Activated naive CD4-positive, alpha-beta T cell treated with anti-CD3 and anti-CD28 coated beads for 36 hours (primary cell): ENCODE measurements around the gene CATSPERD. TPM values are rescaled to one million over a fixed set of nuclear protein-coding genes. Genes with fewer than 3 reads are reported as not detected.

Source experiments
- CTCF ChIA-PET: fragments of 350-600 bp; sonication (Branson Sonifier 250); formaldehyde crosslinking; loops from one replicate; lab custom pipeline; 2021; ENCODE audit warnings: antibody characterized with exemption; lab: Charles Lee
- DNase-seq: peaks from one replicate; pipeline ENCODE4 v3.0.0-alpha.2; 2020
- H3K27ac Mint-ChIP-seq: one replicate; pipeline ENCODE4 v1.8.0; 2021; ENCODE audit warnings: mild to moderate bottlenecking, mixed read lengths
- H3K27me3 Mint-ChIP-seq: one replicate; pipeline ENCODE4 v1.8.0; 2021; ENCODE audit warnings: low read depth, mixed read lengths
- H3K36me3 Mint-ChIP-seq: one replicate; pipeline ENCODE4 v1.8.0; 2021; ENCODE audit warnings: low read depth, mixed read lengths
- H3K4me1 Mint-ChIP-seq: one replicate; pipeline ENCODE4 v1.8.0; 2021; ENCODE audit warnings: low read depth, mixed read lengths
- H3K4me3 Mint-ChIP-seq: one replicate; pipeline ENCODE4 v1.8.0; 2021; ENCODE audit warnings: mild to moderate bottlenecking, moderate library complexity, mixed read lengths
- H3K9me3 Mint-ChIP-seq: one replicate; pipeline ENCODE4 v1.8.0; 2021; ENCODE audit warnings: mixed read lengths
- intact Hi-C: fragments of 100-400 bp; cut with micrococcal nuclease; formaldehyde crosslinking; loops from one replicate; pipeline ENCODE4 v1.15.1; 2023
- total RNA-seq, 2 experiments: library from RNA; stranded (reverse); gene quantifications; one replicate each; pipeline ENCODE4 v1.2.3, GENCODE V29; 2021

The CATSPERD gene
- total RNA-seq, 2 experiments from 2014 or later = not detected

DNA sequence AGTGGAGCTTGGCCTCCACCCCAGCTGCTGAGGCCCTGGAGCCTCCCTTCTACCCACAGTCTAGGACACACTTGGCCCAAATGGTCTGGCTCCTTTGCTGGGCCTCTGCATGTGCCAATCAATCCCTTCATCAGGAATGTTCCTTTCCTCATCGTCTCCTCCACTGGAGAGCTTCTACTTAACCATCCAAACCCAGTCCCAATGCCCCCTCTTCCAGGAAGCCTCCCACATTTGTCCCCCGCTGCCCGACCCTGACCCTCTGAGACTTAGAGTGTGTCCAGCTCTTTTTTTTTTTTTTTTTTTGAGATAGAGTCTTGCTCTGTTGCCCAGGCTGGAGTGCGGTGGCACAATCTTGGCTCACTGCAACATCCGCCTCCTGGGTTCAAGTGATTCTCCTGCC is 68.0 kb downstream of the CATSPERD start:
- Mint-ChIP-seq H3K36me3 (peaks cover 29% of the 10 kb centered on the region), H3K4me3 (peak overlapping the region; percentile 39), H3K27ac (no peak overlapping the region), H3K4me1 (peaks cover 13% of the 10 kb centered on the region), H3K27me3 (no peaks in the 10 kb centered on the region), H3K9me3 (no peaks in the 10 kb centered on the region)
- CTCF ChIA-PET = interaction anchor here (0.6 kb wide), 1 partner anchor 99 kb away, joined by 3 read pairs; the partner anchor contains the start of gene RPL36
- DNase-seq = no peak
- intact Hi-C loops = no loop called here

DNA sequence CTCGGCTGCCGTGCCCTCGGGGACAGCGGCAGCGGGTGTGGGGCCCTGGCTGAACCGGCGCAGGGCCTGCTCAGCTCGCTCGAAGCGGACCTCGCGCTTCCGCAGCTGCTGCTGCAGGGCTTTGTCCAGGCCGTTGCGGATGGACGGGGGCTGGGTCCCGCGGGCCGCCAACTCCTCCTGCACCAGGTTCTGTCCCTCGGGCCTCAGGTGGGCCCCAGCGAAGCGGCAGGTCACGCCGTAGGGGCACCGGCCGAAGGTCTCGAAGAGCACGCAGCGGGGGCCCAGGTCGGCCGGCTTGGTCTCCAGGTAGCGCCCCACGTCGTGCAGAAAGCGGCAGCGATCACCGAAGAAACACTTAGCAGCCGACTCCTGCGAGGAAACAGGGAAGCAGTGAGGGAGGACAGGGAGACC is 68.9 kb downstream of the CATSPERD start:
- H3K4me1 Mint-ChIP-seq = peaks cover 13% of the 10 kb centered on the region
- no peak for DNase-seq
- H3K36me3 Mint-ChIP-seq = peaks cover 29% of the 10 kb centered on the region
- CTCF ChIA-PET = no interaction called here
- peak overlapping the region; percentile 100 for H3K4me3 Mint-ChIP-seq
- intact Hi-C loops = no loop called here
- no peaks in the 10 kb centered on the region for H3K9me3 Mint-ChIP-seq
- no peaks in the 10 kb centered on the region for H3K27me3 Mint-ChIP-seq
- no peak overlapping the region for H3K27ac Mint-ChIP-seq

DNA sequence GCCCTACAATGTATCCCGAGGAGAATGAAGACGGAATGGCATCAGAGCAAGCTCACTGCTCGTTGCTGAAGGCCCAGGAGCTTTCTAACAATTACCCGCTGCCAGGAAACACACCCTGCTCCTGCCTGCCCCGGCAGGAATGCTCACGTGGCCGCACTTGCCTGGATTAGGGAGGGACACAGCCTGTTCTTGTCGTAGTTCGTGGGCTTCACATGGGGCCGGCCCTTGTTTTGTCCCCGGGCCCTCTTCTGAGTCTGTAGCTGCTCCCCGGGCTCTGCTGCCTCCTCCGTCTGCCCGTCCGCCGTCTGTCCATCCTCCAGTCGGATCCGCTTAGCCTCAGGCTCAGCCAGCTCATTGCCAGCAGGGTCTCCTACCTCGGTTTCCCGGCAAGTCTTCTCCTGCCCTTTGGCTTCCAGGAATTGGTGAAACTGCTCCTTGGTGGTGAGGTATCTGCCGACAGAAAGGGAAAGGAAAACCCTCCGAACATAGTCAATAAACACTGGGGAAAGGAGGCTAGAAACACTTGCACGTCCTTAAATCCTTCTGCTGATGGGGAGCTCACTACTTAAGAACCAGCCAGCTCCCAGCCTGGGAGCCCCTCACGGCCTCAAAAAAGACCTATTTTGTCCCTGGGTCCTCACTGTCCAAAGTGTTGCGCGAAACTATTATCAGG is 69.6 kb downstream of the CATSPERD start:
- peaks cover 29% of the 10 kb centered on the region for H3K36me3 Mint-ChIP-seq
- H3K9me3 Mint-ChIP-seq = no peaks in the 10 kb centered on the region
- no peak for DNase-seq
- peak overlapping the region; percentile 100 for H3K4me3 Mint-ChIP-seq
- H3K4me1 Mint-ChIP-seq = peaks cover 13% of the 10 kb centered on the region
- H3K27me3 Mint-ChIP-seq = no peaks in the 10 kb centered on the region
- H3K27ac Mint-ChIP-seq = peak overlapping the region; percentile 100
- intact Hi-C loops = loop anchor here (1.0 to 10.0 kb wide), 11 partner anchors 70 to 999 kb away; partner anchors contain the start of genes CATSPERD, CLPP, FEM1A and LONP1
- CTCF ChIA-PET = interaction anchor here (0.7 to 2.1 kb wide), 2 partner anchors 14 to 16 kb away, joined by 5 to 16 read pairs; partner anchors contain the start of gene NRTN

DNA sequence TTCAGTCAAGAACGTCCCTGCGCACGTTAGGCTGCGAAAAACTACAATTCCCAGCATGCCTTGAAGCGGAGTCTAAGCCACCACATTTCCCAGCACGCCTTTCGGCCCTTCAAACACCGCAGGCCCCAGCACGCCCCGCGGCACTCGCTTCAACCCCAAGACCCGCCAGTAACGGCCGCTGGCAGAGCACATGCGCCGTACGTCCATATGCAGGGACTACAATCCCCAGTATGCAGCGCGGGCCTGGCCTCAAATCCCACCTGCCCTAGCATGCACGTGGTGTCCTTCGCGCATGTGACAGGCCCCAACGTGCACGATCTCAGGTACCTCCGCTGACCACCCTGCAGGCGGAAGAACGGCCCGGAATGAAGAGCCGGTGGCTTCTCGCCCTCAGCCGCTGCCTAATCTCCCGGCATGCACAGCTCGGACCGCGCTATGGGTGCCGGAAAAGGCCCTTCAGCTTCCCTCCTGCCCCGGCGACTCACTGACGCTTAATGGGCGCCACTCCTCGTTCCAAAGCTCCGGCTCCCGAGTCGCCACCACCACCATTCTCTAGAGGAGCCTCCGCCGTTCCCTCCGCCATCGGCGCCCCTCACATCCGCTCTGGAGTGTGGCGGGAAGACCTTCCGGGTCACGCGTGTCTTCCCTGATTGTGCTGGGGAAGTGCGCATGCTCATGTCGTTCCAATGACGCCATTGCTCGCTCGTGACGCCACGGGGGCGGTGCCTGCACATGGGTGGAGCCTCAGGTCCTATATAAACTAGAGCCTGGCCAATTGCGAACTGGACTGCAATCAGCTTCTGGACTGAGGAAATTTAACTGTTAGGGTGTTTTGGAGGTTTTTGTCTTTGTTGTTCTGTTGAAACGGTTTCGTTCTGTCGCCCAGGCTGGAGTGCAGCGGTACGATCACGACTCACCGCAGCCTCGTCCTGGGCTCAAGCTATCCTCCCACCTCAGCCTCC is 70.4 kb downstream of the CATSPERD start, which contains the start of gene DUS3L:
Gene DUS3L (minus strand): TSS at position 605 of the 962 bp plus-strand sequence. CDS start 22 bp downstream, at position 583.
- peak; percentile 98 for DNase-seq
- no peaks in the 10 kb centered on the region for H3K9me3 Mint-ChIP-seq
- no peaks in the 10 kb centered on the region for H3K27me3 Mint-ChIP-seq
- H3K4me1 Mint-ChIP-seq = peaks cover 13% of the 10 kb centered on the region
- H3K27ac Mint-ChIP-seq = peak within 1 kb of the TSS; percentile 100
- peaks cover 28% of the 10 kb centered on the region for H3K36me3 Mint-ChIP-seq
- CTCF ChIA-PET = interaction anchor here (0.7 to 2.1 kb wide), 2 partner anchors 13 to 16 kb away, joined by 5 to 16 read pairs; partner anchors contain the start of gene NRTN
- intact Hi-C loops = loop anchor here (1.0 to 10.0 kb wide), 12 partner anchors 37 to 1000 kb away; partner anchors contain the start of genes CATSPERD, CLPP, FEM1A and LONP1
- H3K4me3 Mint-ChIP-seq = peak within 1 kb of the TSS; percentile 100

DNA sequence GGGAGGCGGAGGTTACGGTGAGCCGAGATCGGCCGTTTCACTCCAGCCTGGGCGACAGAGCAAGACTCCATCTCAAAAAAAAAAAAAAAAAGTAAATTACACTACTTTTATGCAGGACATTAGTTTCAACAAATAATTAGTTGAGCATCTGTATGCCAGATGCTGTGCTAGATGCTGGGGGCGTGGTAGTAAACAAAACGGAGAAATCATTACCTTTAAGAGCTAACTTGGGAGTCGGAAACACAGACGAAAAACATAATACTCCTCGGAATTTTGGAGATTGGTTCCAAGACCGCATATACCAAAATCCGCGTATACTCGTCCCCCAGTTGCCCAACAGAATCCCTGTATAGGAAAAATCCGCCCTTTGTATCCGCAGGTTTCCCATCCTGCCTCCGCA is 71.8 kb downstream of the CATSPERD start:
- Mint-ChIP-seq H3K4me3 (peak overlapping the region; percentile 24), H3K36me3 (peaks cover 17% of the 10 kb centered on the region), H3K4me1 (peaks cover 13% of the 10 kb centered on the region), H3K9me3 (no peaks in the 10 kb centered on the region), H3K27me3 (no peaks in the 10 kb centered on the region), H3K27ac (no peak overlapping the region)
- intact Hi-C loops = loop anchor here (5.0 to 10.0 kb wide), 2 partner anchors 185 to 207 kb away; partner anchors contain the start of gene RANBP3
- DNase-seq = no peak
- CTCF ChIA-PET = interaction anchor here (2.1 kb wide), 1 partner anchor 12 kb away, joined by 16 read pairs; the partner anchor contains the start of gene NRTN

DNA sequence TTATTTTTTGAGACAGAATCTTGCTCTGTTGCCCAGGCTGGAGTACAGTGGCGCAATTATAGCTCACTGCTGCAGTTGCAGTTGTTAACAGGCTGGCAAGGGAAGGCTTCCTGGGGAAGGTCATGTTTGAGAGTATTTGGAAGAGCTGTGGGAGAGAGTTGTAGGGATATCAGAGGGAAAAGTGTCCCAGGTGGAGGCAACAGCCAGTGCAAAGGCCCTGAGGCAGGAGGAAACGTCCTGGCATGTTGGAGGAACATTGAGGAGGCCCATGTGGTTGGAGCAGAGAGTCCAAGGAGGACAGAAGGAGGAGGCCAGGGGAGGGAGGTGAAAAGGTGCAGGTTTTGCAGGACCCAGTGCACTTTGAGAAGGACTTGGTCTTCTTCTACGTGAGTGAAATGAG is 72.8 kb downstream of the CATSPERD start:
- Mint-ChIP-seq H3K4me1 (peaks cover 13% of the 10 kb centered on the region), H3K9me3 (no peaks in the 10 kb centered on the region), H3K4me3 (no peak overlapping the region), H3K27ac (no peak overlapping the region), H3K36me3 (peaks cover 13% of the 10 kb centered on the region), H3K27me3 (no peaks in the 10 kb centered on the region)
- CTCF ChIA-PET = interaction anchor here (0.6 to 2.7 kb wide), 3 partner anchors 11 to 166 kb away, joined by 3 to 17 read pairs (median 3); partner anchors contain the start of gene NRTN
- DNase-seq = no peak
- intact Hi-C loops = loop anchor here (5.0 to 10.0 kb wide), 2 partner anchors 184 to 208 kb away; partner anchors contain the start of gene RANBP3

DNA sequence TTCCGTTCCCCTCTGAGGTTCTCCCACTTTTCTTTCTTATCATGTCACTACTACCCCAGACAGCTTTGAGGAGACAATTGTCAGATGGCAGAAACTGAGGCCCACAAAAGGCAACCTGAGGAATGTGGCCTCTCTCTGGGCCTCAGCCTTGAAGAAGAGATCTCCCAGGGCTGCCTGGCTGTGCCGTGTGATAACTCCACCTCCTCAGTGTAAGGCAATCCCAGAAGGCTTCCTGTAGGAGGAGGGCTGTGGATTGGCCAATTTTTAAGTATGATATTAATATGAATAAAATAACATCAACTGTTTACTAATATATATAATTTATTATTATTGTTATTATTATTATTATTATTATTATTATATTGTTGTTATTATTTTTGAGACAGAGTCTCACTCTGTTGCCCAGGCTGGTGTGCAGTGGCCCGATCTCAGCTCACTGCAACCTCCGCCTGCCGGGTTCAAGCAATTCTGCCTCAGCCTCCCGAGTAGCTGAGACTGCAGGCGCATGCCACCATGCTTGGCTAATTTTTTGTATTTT is 75.0 kb downstream of the CATSPERD start:
- no peaks in the 10 kb centered on the region for H3K9me3 Mint-ChIP-seq
- H3K27ac Mint-ChIP-seq = no peak overlapping the region
- peaks cover 4% of the 10 kb centered on the region for H3K27me3 Mint-ChIP-seq
- CTCF ChIA-PET = interaction anchor here (0.6 to 2.7 kb wide), 5 partner anchors 8 to 203 kb away, joined by 4 to 17 read pairs (median 7); partner anchors contain the start of genes NRTN and RPL36
- intact Hi-C loops = loop anchor here (10.0 kb wide), 1 partner anchor 211 kb away; no protein-coding TSS in a partner anchor
- peaks cover 5% of the 10 kb centered on the region for H3K4me1 Mint-ChIP-seq
- H3K4me3 Mint-ChIP-seq = no peak overlapping the region
- peaks cover 4% of the 10 kb centered on the region for H3K36me3 Mint-ChIP-seq
- no peak for DNase-seq

DNA sequence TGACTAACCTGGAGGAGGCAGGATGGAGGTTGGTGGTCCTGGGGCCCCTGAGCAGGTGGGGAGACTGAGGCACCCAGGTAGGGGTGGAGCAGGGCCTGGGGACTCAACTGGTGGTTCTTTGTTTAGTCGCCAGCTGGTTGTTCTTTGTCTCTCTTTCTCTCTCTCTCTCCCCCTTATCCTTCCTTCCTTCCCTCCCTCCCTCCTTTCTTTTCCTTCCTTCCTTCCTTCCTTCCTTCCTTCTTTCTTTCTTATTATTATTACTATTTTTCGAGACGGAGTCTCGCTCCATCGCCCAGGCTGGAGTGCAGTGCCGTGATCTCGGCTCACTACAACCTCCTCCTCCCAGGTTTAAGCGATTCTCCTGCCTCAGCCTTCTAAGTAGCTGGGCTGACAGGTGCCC is 77.8 kb downstream of the CATSPERD start:
- no peaks in the 10 kb centered on the region for H3K36me3 Mint-ChIP-seq
- CTCF ChIA-PET = no interaction called here
- peaks cover 12% of the 10 kb centered on the region for H3K27me3 Mint-ChIP-seq
- H3K9me3 Mint-ChIP-seq = no peaks in the 10 kb centered on the region
- DNase-seq = no peak
- peaks cover 13% of the 10 kb centered on the region for H3K4me1 Mint-ChIP-seq
- no peak overlapping the region for H3K27ac Mint-ChIP-seq
- H3K4me3 Mint-ChIP-seq = no peak overlapping the region
- intact Hi-C loops = loop anchor here (10.0 kb wide), 1 partner anchor 213 kb away; no protein-coding TSS in a partner anchor

DNA sequence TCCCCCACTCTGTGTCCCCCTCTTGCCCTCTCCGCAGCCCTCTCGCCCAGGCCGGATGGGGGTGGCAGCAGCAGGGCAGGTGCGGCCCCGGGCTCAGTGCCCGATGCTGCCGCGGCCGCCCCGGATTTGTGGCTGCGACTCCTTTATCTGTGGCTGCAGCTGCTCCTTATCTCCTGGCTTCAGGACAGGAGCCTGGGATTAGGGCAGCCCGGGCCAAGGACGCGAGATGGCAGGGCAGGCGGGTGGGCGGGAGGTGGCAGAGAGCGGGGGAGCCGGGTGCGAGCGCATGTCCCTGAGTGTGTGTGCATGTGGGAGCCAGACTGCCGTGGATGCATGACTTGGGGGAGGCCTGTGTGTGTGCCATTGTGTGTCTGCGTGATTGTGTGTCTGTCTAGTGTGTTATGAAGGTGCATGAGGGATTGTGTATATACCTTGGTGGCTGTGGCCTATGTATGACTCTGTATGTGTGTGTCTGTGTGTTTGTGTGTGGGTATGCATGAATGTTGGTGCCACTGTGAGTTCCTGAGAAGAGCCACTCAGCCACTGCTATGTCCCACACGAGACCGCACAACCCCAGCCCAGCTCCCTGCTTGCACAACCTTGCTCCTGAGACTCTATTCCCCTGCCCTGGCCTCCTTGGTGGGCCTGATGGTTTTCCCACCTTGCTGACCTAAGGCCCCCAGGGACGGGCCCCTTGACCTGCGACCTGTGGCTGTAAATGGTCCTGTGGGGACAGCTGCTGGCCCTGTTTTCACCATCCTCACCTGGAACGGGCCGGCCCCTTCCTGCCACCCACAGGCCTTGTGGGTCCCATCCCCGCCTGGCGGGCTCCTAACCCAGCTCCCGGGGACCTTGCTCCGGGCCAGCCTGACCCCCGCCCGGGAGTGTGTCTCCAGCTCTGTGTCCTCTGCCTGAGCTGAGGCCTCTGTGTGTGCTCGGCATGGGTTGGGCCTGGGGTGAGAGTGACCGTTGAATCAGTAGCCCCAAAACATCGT is 79.1 kb downstream of the CATSPERD start:
- CTCF ChIA-PET = no interaction called here
- no peak for DNase-seq
- no peaks in the 10 kb centered on the region for H3K36me3 Mint-ChIP-seq
- intact Hi-C loops = loop anchor here (10.0 kb wide), 1 partner anchor 215 kb away; no protein-coding TSS in a partner anchor
- peaks cover 18% of the 10 kb centered on the region for H3K27me3 Mint-ChIP-seq
- peaks cover 24% of the 10 kb centered on the region for H3K4me1 Mint-ChIP-seq
- H3K4me3 Mint-ChIP-seq = no peak overlapping the region
- H3K27ac Mint-ChIP-seq = no peak overlapping the region
- no peaks in the 10 kb centered on the region for H3K9me3 Mint-ChIP-seq

DNA sequence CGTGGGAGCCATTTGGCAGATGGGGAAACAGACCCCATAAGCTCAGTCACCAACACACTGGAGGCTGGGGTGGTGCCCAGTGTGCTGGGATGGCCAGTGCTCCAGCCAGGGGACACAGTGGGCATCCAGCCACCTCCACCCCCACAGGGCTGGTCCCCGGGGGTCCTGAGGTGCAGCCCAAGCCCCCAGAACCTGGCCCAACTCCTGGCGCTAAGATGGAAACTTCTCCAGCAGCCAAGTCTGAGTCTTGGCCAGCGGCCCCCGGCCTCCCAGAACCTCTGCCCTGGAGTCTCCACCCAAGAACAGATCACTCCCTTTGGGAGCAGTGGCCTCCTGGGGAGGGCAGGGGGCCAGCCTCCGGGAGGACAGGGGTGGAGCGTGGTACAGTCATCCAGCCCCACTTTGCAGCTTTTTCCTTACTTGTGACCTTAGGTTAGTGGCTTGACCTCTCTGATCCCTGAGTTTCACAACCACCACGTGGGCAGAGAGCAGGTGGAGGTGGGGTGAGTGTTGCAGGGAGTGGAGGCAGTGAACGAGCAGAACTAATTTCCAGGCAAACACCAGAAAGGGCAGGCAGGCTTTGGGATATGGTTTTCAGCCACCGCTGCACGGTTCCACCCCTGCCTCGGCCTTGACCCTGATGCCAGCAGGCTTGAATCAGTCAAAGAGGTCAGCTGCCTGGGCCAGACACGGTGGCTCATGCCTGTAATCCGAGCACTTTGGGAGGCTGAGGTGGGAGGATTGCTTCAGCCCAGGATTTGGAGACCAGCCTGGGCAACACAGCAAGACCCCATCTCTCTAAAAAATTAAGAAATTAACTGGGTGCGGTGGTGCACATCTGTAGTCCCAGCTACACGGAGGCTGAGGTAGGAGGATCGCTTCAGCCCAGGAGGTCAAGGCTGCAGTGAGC is 80.2 kb downstream of the CATSPERD start:
- intact Hi-C loops = no loop called here
- no peak overlapping the region for H3K4me3 Mint-ChIP-seq

More for the DNA sequence above, 80.2 kb downstream of the CATSPERD start:
- Mint-ChIP-seq H3K4me1 (peaks cover 25% of the 10 kb centered on the region), H3K9me3 (no peaks in the 10 kb centered on the region), H3K27ac (no peak overlapping the region), H3K36me3 (no peaks in the 10 kb centered on the region), H3K27me3 (peaks cover 19% of the 10 kb centered on the region)
- no peak for DNase-seq
- CTCF ChIA-PET = no interaction called here
